Hepatocyte (in vitro differentiated cells): ENCODE results near the gene DNAH6. TPM values are rescaled to one million over a fixed set of nuclear protein-coding genes. Genes with fewer than 3 reads are reported as not detected.
"Not testable (repeated sequence)": the region's sequence is repeated elsewhere in the genome, so short reads cannot be mapped to it uniquely, and the experiment has no call there.

Experiments used
- DNase-seq: peaks from one replicate; pipeline ENCODE4 v3.0.0-alpha.2; 2016; ENCODE audit warnings: low spot score
- H2AFZ ChIP-seq: fragments of 200-600 bp; sonication (generic); 2 replicates; pipeline ENCODE4 v1.6.0; 2016; ENCODE audit warnings: antibody characterized with exemption, mild to moderate bottlenecking
- H3K27ac ChIP-seq: fragments of 200-600 bp; sonication (generic); 2 replicates; pipeline ENCODE4 v1.5.1; 2016; ENCODE audit warnings: mild to moderate bottlenecking
- H3K27me3 ChIP-seq: fragments of 200-600 bp; sonication (generic); 2 replicates; pipeline ENCODE4 v1.6.1; 2016
- H3K36me3 ChIP-seq: fragments of 200-600 bp; sonication (generic); replicated peaks from 2 replicates; pipeline ENCODE4 v1.5.1; 2016; ENCODE audit warnings: low read depth; ENCODE audit not compliant: insufficient read depth
- H3K4me1 ChIP-seq: fragments of 200-600 bp; sonication (generic); 2 replicates; pipeline ENCODE4 v1.5.1; 2016; ENCODE audit warnings: mild to moderate bottlenecking, moderate library complexity; ENCODE audit not compliant: insufficient read depth
- H3K4me2 ChIP-seq: fragments of 200-600 bp; sonication (generic); 2 replicates; pipeline ENCODE4 v1.6.0; 2016
- H3K4me3 ChIP-seq: fragments of 200-600 bp; sonication (generic); 2 replicates; pipeline ENCODE4 v1.5.1; 2016; ENCODE audit warnings: mild to moderate bottlenecking
- H3K79me2 ChIP-seq: fragments of 200-600 bp; sonication (generic); 2 replicates; pipeline ENCODE4 v1.6.0; 2017; ENCODE audit warnings: mild to moderate bottlenecking
- H3K9me2 ChIP-seq: fragments of 200-600 bp; sonication (generic); replicated peaks from 2 replicates; pipeline ENCODE4 v1.6.0; 2017; ENCODE audit warnings: mild to moderate bottlenecking; ENCODE audit not compliant: insufficient read depth
- H3K9me3 ChIP-seq: fragments of 200-600 bp; sonication (generic); 2 replicates; pipeline ENCODE4 v1.5.1; 2016; ENCODE audit warnings: low read depth, mild to moderate bottlenecking
- H4K20me1 ChIP-seq: fragments of 200-600 bp; sonication (generic); 2 replicates; pipeline ENCODE4 v1.6.0; 2016; ENCODE audit warnings: mild to moderate bottlenecking; ENCODE audit not compliant: insufficient read depth, poor library complexity, severe bottlenecking
- CTCF ChIP-seq: fragments of 200-600 bp; sonication (generic); IDR thresholded peaks from 2 replicates; pipeline ENCODE4 v1.5.1; 2016; ENCODE audit warnings: antibody characterized with exemption, mild to moderate bottlenecking; ENCODE audit not compliant: poor library complexity
- EZH2 ChIP-seq: fragments of 200-600 bp; sonication (generic); IDR thresholded peaks from 2 replicates; pipeline ENCODE4 v1.6.1; 2016; ENCODE audit warnings: antibody characterized with exemption, mild to moderate bottlenecking, borderline replicate concordance
- EZH2phosphoT487 ChIP-seq: fragments of 200-600 bp; sonication (generic); IDR thresholded peaks from one replicate; pipeline ENCODE4 v1.6.1; 2018; ENCODE audit warnings: antibody characterized with exemption, mild to moderate bottlenecking, low read depth, moderate library complexity; ENCODE audit not compliant: unreplicated experiment, severe bottlenecking
- WGBS: methylation state at CpG from one replicate; pipeline ENCODE4 v1.1.6; 2016; ENCODE audit warnings: low lambda C conversion rate; ENCODE audit errors: missing lambda C conversion rate; 5-methylcytosine and 5-hydroxymethylcytosine counted together
- polyA plus RNA-seq: library from polyadenylated mRNA; unstranded; fragments of >200 nt; fragmentation: Nextera tagmentation; extraction: Ambion mirVana; gene quantifications from 2 replicates; pipeline ENCODE4 v1.2.1, GENCODE V29; 2016
- total RNA-seq: library from RNA; depleted of rRNA; stranded (reverse); fragments of >200 nt; gene quantifications from 2 replicates; pipeline ENCODE4 v1.2.3, GENCODE V29; 2014

DNAH6 gene
- total and polyA plus RNA-seq, 2 experiments from 2014 or later = 1.0 to 1.2 TPM

- Histone ChIP-seq H3K27me3 (no peaks in the 10 kb centered on the region), H3K9me2 (no peaks in the 10 kb centered on the region), H4K20me1 (no peaks in the 10 kb centered on the region), H3K27ac (no peak overlapping the region), H3K36me3 (no peaks in the 10 kb centered on the region), H2AFZ (no peak overlapping the region), H3K4me1 (no peaks in the 10 kb centered on the region), H3K79me2 (no peaks in the 10 kb centered on the region), H3K4me3 (no peak overlapping the region), H3K4me2 (no peak overlapping the region), H3K9me3 (no peaks in the 10 kb centered on the region)
- WGBS = 77% methylated on average over 2 of the region's 2 CpGs
- TF ChIP-seq CTCF (no peak), EZH2phosphoT487 (no peak), EZH2 (no peak)
- DNase-seq = no peak
These were observed 30.3 kb downstream of the DNAH6 start for GRCh38 chr2:84546551-84546950.

GRCh38 chr2:84548303-84548702, 32.0 kb downstream of the DNAH6 start:
- Histone ChIP-seq H3K4me3 (no peak overlapping the region), H3K4me2 (no peak overlapping the region), H3K9me3 (no peaks in the 10 kb centered on the region), H2AFZ (no peak overlapping the region), H3K27me3 (no peaks in the 10 kb centered on the region), H3K27ac (no peak overlapping the region), H3K36me3 (no peaks in the 10 kb centered on the region), H3K79me2 (no peaks in the 10 kb centered on the region), H4K20me1 (no peaks in the 10 kb centered on the region), H3K9me2 (no peaks in the 10 kb centered on the region), H3K4me1 (no peaks in the 10 kb centered on the region)
- TF ChIP-seq EZH2phosphoT487 = no peak
- no peak for TF ChIP-seq CTCF
- DNase-seq = no peak
- WGBS = 76% methylated on average over 1 of the region's 1 CpG

- Histone ChIP-seq H3K27me3 (no peaks in the 10 kb centered on the region), H3K27ac (no peak overlapping the region), H3K79me2 (no peaks in the 10 kb centered on the region), H2AFZ (no peak overlapping the region), H3K9me2 (no peaks in the 10 kb centered on the region), H3K4me2 (no peak overlapping the region), H3K36me3 (no peaks in the 10 kb centered on the region), H3K4me3 (no peak overlapping the region), H3K4me1 (no peaks in the 10 kb centered on the region), H3K9me3 (no peaks in the 10 kb centered on the region), H4K20me1 (no peaks in the 10 kb centered on the region)
- DNase-seq = no peak
- TF ChIP-seq EZH2 (no peak), EZH2phosphoT487 (no peak), CTCF (no peak)
- WGBS = 86% methylated on average over 1 of the region's 1 CpG
These were observed 34.6 kb downstream of the DNAH6 start for GRCh38 chr2:84550916-84551315.

- H3K4me2 ChIP-seq, H3K9me3 ChIP-seq, H3K27me3 ChIP-seq, H3K4me1 ChIP-seq, H3K36me3 ChIP-seq, H3K79me2 ChIP-seq, H3K9me2 ChIP-seq, H2AFZ ChIP-seq, DNase-seq, H3K27ac ChIP-seq, H3K4me3 ChIP-seq, H4K20me1 ChIP-seq: not testable (repeated sequence)
- WGBS = 93% methylated on average over 6 of the region's 6 CpGs
These were observed 35.2 kb downstream of the DNAH6 start for GRCh38 chr2:84551526-84551925.
